ENCODE data around the gene LRRC8D. TPM values are rescaled to one million over a fixed set of nuclear protein-coding genes. Genes with fewer than 3 reads are reported as not detected.

LRRC8D gene
- total and polyA plus RNA-seq, 9 of the 15 experiments (the other 6 are each of a cell fraction or from before 2014, with no cell fraction given), result 3.4 to 53.9 (median 15.9) TPM

DNA sequence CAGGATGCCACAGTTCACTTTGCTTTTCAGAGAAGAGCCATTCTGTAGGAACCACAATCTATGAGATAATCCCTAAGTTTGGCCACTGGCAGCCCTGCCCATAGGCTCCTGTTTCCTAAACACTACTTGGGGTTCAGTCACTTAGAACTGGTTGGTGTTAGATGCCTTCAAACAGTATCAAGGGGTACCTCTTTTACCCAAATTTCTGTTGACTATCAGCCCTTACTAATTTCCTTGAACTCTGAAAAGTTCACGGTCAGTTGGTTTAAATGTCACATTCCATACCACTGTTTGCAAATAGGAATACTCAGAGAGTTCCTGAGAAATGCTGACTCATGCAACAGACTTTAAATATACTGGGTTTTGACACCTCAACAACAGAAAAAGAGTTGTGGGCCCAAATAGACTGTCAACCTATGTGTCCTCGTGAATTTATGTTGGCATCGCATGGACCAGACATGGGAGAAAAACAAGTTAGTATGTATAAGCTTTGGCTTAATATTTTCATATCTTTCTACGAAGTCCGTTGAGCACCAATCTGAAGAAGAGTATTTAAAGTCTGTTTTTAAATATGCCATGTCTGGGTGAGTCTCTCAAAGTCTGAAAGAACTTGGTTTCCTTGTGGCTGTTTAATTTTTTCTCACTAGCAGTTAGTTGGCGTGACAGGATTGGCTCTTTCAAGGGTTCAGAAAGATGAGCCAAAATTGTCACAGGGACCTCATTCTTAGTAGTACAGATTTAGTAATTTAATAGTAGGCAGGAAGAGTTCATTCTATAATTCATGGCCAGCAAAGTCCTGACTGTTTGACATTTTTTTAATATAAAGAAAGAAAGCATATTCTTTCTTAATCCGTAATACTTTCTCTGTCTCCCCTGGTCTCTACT lies 117.6 kb downstream of the LRRC8D start (continued):
- TF ChIP-seq SMARCA4 (IDR thresholded peaks at IDR 0.05), result peak; percentile 76
- TF ChIP-seq ESRRA (IDR thresholded peaks at IDR 0.05; ENCODE audit: borderline replicate concordance, low read depth), result 0 out of 2 replicates have a peak, but pooled peaks have one; percentile 37
- 0 out of 2 replicates have a peak, but pooled peaks have one; percentile 19 for TF ChIP-seq GATAD2A (IDR thresholded peaks at IDR 0.05)
- TF ChIP-seq MAFG (tag; conservative IDR thresholded peaks at IDR 0.05), result peak; percentile 99
- TF ChIP-seq POLR3G (IDR thresholded peaks at IDR 0.05; ENCODE audit: extremely low read depth, insufficient read length, insufficient replicate concordance), result no peak
- TF ChIP-seq, protein P1, sequence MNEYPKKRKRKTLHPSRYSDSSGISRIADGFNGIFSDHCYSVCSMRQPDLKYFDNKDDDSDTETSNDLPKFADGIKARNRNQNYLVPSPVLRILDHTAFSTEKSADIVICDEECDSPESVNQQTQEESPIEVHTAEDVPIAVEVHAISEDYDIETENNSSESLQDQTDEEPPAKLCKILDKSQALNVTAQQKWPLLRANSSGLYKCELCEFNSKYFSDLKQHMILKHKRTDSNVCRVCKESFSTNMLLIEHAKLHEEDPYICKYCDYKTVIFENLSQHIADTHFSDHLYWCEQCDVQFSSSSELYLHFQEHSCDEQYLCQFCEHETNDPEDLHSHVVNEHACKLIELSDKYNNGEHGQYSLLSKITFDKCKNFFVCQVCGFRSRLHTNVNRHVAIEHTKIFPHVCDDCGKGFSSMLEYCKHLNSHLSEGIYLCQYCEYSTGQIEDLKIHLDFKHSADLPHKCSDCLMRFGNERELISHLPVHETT (CRISPR knock-in tag; conservative IDR thresholded peaks at IDR 0.05 in 1 of 2, IDR thresholded peaks at IDR 0.05 in 1 of 2), result 0 out of 4 replicates have a peak, but pooled peaks of 1 of the 2 experiments have one; percentile 60
- no peak for TF ChIP-seq GATA2 (CRISPR knock-in tag; IDR thresholded peaks at IDR 0.05)
- peak; percentile 50; the same call in 1 of the 2 replicates for TF ChIP-seq FOXM1 (IDR thresholded peaks at IDR 0.05; ENCODE audit: low read depth)
- TF ChIP-seq FOXM1 (CRISPR knock-in tag; IDR thresholded peaks at IDR 0.05; ENCODE audit: low read depth), result no peak
- 0 out of 4 replicates have a peak, but pooled peaks of 1 of the 2 experiments have one; percentile 24 for TF ChIP-seq TBL1XR1 (IDR thresholded peaks at IDR 0.05; ENCODE audit: low read length in 2 of 2)
- peak; percentile 30; the same call in 1 of the 2 replicates for TF ChIP-seq CXXC5 (CRISPR knock-in tag; IDR thresholded peaks at IDR 0.05)
- TF ChIP-seq NCOA4 (IDR thresholded peaks at IDR 0.05; ENCODE audit: partially characterized antibody), result no peak
- peak; percentile 96 for TF ChIP-seq NFE2L1 (tag; IDR thresholded peaks at IDR 0.05; ENCODE audit: borderline replicate concordance, low read depth)
- no peak for TF ChIP-seq NONO (IDR thresholded peaks at IDR 0.05; ENCODE audit: low read depth in 2 of 2, low read length in 1 of 2)
- peak; percentile 72 for TF ChIP-seq MEIS2 (IDR thresholded peaks at IDR 0.05; ENCODE audit: partially characterized antibody)
- 0 out of 2 replicates have a peak, but pooled peaks have one; percentile 10 for TF ChIP-seq CBFA2T3 (IDR thresholded peaks at IDR 0.05)
- TF ChIP-seq ZNF766 (CRISPR knock-in tag; conservative IDR thresholded peaks at IDR 0.05), result peak; percentile 34; the same call in 1 of the 2 replicates
- no peak for TF ChIP-seq XRCC5 (IDR thresholded peaks at IDR 0.05; ENCODE audit: low read depth, low read length)
- TF ChIP-seq PTRF (tag; IDR thresholded peaks at IDR 0.05), result no peak
- TF ChIP-seq MAFK (IDR thresholded peaks at IDR 0.05; ENCODE audit: low read length), result peak; percentile 97
- no peak for TF ChIP-seq ZNF384 (IDR thresholded peaks at IDR 0.05; ENCODE audit: low read depth, low read length)
